ENCODE results near the gene ASAP3. TPM values are rescaled to one million over a fixed set of nuclear protein-coding genes. Genes with fewer than 3 reads are reported as not detected.

The ASAP3 gene
- total and polyA plus RNA-seq, 10 donors = 2.9 to 13.8 (median 9.0) TPM

GRCh38 chr1:23403038-23403336 lies 81.0 kb downstream of the ASAP3 start:
- Histone ChIP-seq H3K36me3 (no peaks in the 10 kb centered on the region), H3K27me3 (replicated peaks in 1 of 7) (no peaks in the 10 kb centered on the region), H3K9me3 (no peaks in the 10 kb centered on the region), H3K4me1 (peaks cover 14 to 51% (median 27%) of the 10 kb centered on the region in 6 donors), H3K4me3 (no peak overlapping the region), H3K27ac (peak overlapping the region in 4 of 8 donors; percentile 38 to 64 (median 44))
- intact Hi-C loops (cut with DNase I; ENCODE audit: low total_unique reads) = no loop called here
- TF ChIP-seq POLR2AphosphoS5 (IDR thresholded peaks at IDR 0.05) = peak in 1 of 3 donors; percentile 12
- TF ChIP-seq, protein P1, sequence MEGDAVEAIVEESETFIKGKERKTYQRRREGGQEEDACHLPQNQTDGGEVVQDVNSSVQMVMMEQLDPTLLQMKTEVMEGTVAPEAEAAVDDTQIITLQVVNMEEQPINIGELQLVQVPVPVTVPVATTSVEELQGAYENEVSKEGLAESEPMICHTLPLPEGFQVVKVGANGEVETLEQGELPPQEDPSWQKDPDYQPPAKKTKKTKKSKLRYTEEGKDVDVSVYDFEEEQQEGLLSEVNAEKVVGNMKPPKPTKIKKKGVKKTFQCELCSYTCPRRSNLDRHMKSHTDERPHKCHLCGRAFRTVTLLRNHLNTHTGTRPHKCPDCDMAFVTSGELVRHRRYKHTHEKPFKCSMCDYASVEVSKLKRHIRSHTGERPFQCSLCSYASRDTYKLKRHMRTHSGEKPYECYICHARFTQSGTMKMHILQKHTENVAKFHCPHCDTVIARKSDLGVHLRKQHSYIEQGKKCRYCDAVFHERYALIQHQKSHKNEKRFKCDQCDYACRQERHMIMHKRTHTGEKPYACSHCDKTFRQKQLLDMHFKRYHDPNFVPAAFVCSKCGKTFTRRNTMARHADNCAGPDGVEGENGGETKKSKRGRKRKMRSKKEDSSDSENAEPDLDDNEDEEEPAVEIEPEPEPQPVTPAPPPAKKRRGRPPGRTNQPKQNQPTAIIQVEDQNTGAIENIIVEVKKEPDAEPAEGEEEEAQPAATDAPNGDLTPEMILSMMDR (IDR thresholded peaks at IDR 0.05 in 8 of 11, conservative IDR thresholded peaks at IDR 0.05 in 3 of 11) = no peak
- WGBS, 5 donors = 36 to 54% (median 38%) methylated on average over 6 of the region's 6 CpGs
- DNase-seq = no peak

GRCh38 chr1:23402286-23403037 lies 81.5 kb downstream of the ASAP3 start:
- DNase-seq = no peak
- H3K4me3 ChIP-seq = no peak overlapping the region
- H3K4me1 ChIP-seq = peaks cover 14 to 51% (median 27%) of the 10 kb centered on the region in 6 donors
- no peaks in the 10 kb centered on the region for H3K27me3 ChIP-seq (replicated peaks in 1 of 7)
- WGBS, 5 donors = 65 to 80% (median 74%) methylated on average over 11 of the region's 11 CpGs
- TF ChIP-seq POLR2A (IDR thresholded peaks at IDR 0.05) = no peak
- TF ChIP-seq, protein P1 (IDR thresholded peaks at IDR 0.05 in 8 of 11, conservative IDR thresholded peaks at IDR 0.05 in 3 of 11) = no peak
- TF ChIP-seq POLR2AphosphoS5 (IDR thresholded peaks at IDR 0.05) = no peak
- peak overlapping the region in 3 of 8 donors; percentile 38 to 64 (median 50) for H3K27ac ChIP-seq
- no peaks in the 10 kb centered on the region for H3K36me3 ChIP-seq
- H3K9me3 ChIP-seq = no peaks in the 10 kb centered on the region
- intact Hi-C loops (cut with DNase I; ENCODE audit: low total_unique reads) = no loop called here

DNA sequence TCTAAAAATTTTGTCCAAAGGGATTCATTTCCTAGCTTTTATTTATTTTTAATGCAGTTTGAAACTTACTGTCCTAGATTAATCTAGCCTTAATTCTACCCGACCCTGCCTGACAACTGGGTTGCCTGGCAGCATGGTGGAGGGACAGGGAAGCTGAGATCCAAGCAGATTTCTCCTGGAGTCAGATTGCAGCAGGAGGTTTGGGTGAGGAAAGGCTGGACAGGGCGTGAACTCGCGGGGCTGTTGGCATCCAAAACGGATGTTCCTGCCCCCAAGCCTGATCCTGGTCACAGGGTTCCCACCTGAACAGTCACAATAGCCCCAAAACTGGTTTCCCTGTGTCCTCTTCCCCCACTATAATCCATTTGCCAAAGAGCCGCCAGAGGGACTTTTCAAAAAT lies 82.7 kb downstream of the ASAP3 start:
- Histone ChIP-seq H3K9me3 (no peaks in the 10 kb centered on the region), H3K36me3 (no peaks in the 10 kb centered on the region), H3K27me3 (replicated peaks in 1 of 7) (no peaks in the 10 kb centered on the region), H3K27ac (peak overlapping the region in 3 of 8 donors; percentile 26 to 64 (median 50)), H3K4me3 (no peak overlapping the region), H3K4me1 (peaks cover 14 to 51% (median 27%) of the 10 kb centered on the region in 6 donors)
- 77 to 87% (median 84%) methylated on average over 6 of the region's 6 CpGs for WGBS, 5 donors
- intact Hi-C loops (cut with DNase I; ENCODE audit: low total_unique reads) = no loop called here
- TF ChIP-seq POLR2A (IDR thresholded peaks at IDR 0.05) (no peak), POLR2AphosphoS5 (IDR thresholded peaks at IDR 0.05) (no peak)
- TF ChIP-seq, protein P1 (IDR thresholded peaks at IDR 0.05 in 8 of 11, conservative IDR thresholded peaks at IDR 0.05 in 3 of 11) = no peak
- DNase-seq = no peak

GRCh38 chr1:23400324-23401114 lies 83.5 kb downstream of the ASAP3 start:
- no peaks in the 10 kb centered on the region for H3K36me3 ChIP-seq
- TF ChIP-seq POLR2A (IDR thresholded peaks at IDR 0.05) (no peak), POLR2AphosphoS5 (IDR thresholded peaks at IDR 0.05) (peak in 1 of 3 donors; percentile 21)
- WGBS, 5 donors = 76 to 89% (median 82%) methylated on average over 5 of the region's 5 CpGs
- DNase-seq = no peak
- no peak overlapping the region for H3K4me3 ChIP-seq
- intact Hi-C loops (cut with DNase I; ENCODE audit: low total_unique reads) = no loop called here
- H3K9me3 ChIP-seq = no peaks in the 10 kb centered on the region
- H3K27ac ChIP-seq = peak overlapping the region in 4 of 8 donors; percentile 16 to 50 (median 30)
- no peaks in the 10 kb centered on the region for H3K27me3 ChIP-seq (replicated peaks in 1 of 7)
- H3K4me1 ChIP-seq = peaks cover 14 to 53% (median 32%) of the 10 kb centered on the region in 6 donors
